B cell (primary cell): Measurements from ENCODE around the gene ZMIZ1. TPM values are rescaled to one million over a fixed set of nuclear protein-coding genes. Genes with fewer than 3 reads are reported as not detected.

Experiments
- ATAC-seq: fragments of 200-7000 bp; cut with Tn5 transposase; one replicate; pipeline ENCODE4 v1.10.0; 2021; ENCODE audit warnings: low read depth, mild to moderate bottlenecking, moderate number of reproducible peaks, moderate library complexity
- CTCF ChIA-PET: fragments of 350-600 bp; sonication (Branson Sonifier 250); formaldehyde crosslinking; loops from one replicate; lab custom pipeline; 2021; ENCODE audit warnings: antibody characterized with exemption, inconsistent platforms; lab: Charles Lee
- POLR2A ChIA-PET: fragments of 350-600 bp; sonication (Branson Sonifier 250); formaldehyde crosslinking; loops from one replicate; lab custom pipeline; 2021; ENCODE audit warnings: antibody characterized with exemption; lab: Charles Lee
- DNase-seq: peaks from one replicate; pipeline ENCODE4 v3.0.0; 2013
- H2AFZ ChIP-seq: 2 replicates; pipeline ENCODE4 v1.6.1; 2012; ENCODE audit warnings: mild to moderate bottlenecking, low read depth, low read length; ENCODE audit not compliant: insufficient read depth, poor library complexity, severe bottlenecking
- H3K27ac ChIP-seq, 2 donors: 1 replicate in 1 of 2; 2 replicates in 1 of 2; pipeline ENCODE4 v1.5.1; 2012 to 2013; ENCODE audit warnings: low read length in 2 of 2, mild to moderate bottlenecking in 2 of 2, moderate library complexity in 1 of 2
- H3K27me3 ChIP-seq, 4 experiments: fragments of 200-600 bp in 1 of 4; sonication (generic) in 1 of 4; replicated peaks in 1 of 4; 1 replicate in 2 of 4; 2 replicates in 2 of 4; pipeline versions ENCODE4 v1.6.1 to v1.7.0; 2013 to 2016; ENCODE audit warnings: low read length in 3 of 4, mild to moderate bottlenecking in 2 of 4, mixed read lengths in 1 of 4, moderate library complexity in 1 of 4; ENCODE audit not compliant: insufficient read depth in 4 of 4, control insufficient read depth in 3 of 4; ENCODE audit errors: control extremely low read depth in 1 of 4
- H3K36me3 ChIP-seq, 2 experiments: replicated peaks in 1 of 2; 1 replicate in 1 of 2; 2 replicates in 1 of 2; pipeline versions ENCODE4 v1.6.1 to v1.7.1; 2013; ENCODE audit warnings: low read length in 1 of 2; ENCODE audit not compliant: insufficient read depth in 2 of 2, control insufficient read depth in 1 of 2; ENCODE audit errors: control extremely low read depth in 1 of 2, extremely low read depth in 1 of 2
- H3K4me1 ChIP-seq, 2 donors: fragments of 200-600 bp in 1 of 2; sonication (generic) in 1 of 2; 1 replicate in 1 of 2; 2 replicates in 1 of 2; pipeline versions ENCODE4 v1.5.1 to v1.6.1; 2013 to 2017; ENCODE audit warnings: low read length in 2 of 2; ENCODE audit not compliant: control insufficient read depth in 2 of 2, insufficient read depth in 2 of 2
- H3K4me2 ChIP-seq: replicated peaks from 2 replicates; pipeline ENCODE3; 2012; ENCODE audit warnings: mild to moderate bottlenecking, low read depth, low read length; ENCODE audit not compliant: poor library complexity, severe bottlenecking
- H3K4me3 ChIP-seq, 5 experiments: fragments of 200-600 bp in 1 of 5; sonication (generic) in 1 of 5; 1 replicate in 3 of 5; 2 replicates in 2 of 5; pipeline versions ENCODE4 v1.5.1 to v1.7.0; 2011 to 2016; ENCODE audit warnings: low read length in 4 of 5, mild to moderate bottlenecking in 4 of 5, low read depth in 2 of 5, control low read depth in 1 of 5, moderate library complexity in 1 of 5; ENCODE audit not compliant: insufficient read depth in 1 of 5; ENCODE audit errors: control extremely low read depth in 1 of 5, extremely low read depth in 1 of 5
- H3K79me2 ChIP-seq: fragments of 200-600 bp; sonication (generic); one replicate; pipeline ENCODE4 v1.6.0; 2016; ENCODE audit warnings: low read length; ENCODE audit not compliant: control insufficient read depth, insufficient read depth
- H3K9ac ChIP-seq: fragments of 200-600 bp; sonication (generic); 2 replicates; pipeline ENCODE4 v1.6.1; 2017; ENCODE audit warnings: mild to moderate bottlenecking, low read length, moderate library complexity
- H3K9me3 ChIP-seq, 3 donors: one replicate each; pipeline versions ENCODE4 v1.6.1 to v1.7.1; 2013; ENCODE audit warnings: low read length in 2 of 3; ENCODE audit not compliant: control insufficient read depth in 2 of 3, insufficient read depth in 1 of 3; ENCODE audit errors: control extremely low read depth in 1 of 3
- H4K20me1 ChIP-seq: 2 replicates; pipeline ENCODE4 v1.6.0; 2012; ENCODE audit warnings: mild to moderate bottlenecking, low read length; ENCODE audit not compliant: insufficient read depth, control insufficient read depth, poor library complexity, severe bottlenecking
- H3K27ac Mint-ChIP-seq: one replicate; pipeline ENCODE4 v1.8.0; 2021; ENCODE audit warnings: mixed read lengths
- H3K27me3 Mint-ChIP-seq: one replicate; pipeline ENCODE4 v1.8.0; 2021; ENCODE audit warnings: mixed read lengths
- H3K4me1 Mint-ChIP-seq: one replicate; pipeline ENCODE4 v1.8.0; 2021; ENCODE audit warnings: mixed read lengths
- H3K4me3 Mint-ChIP-seq: one replicate; pipeline ENCODE4 v1.8.0; 2021; ENCODE audit warnings: mixed read lengths
- H3K9me3 Mint-ChIP-seq: one replicate; pipeline ENCODE4 v1.8.0; 2022; ENCODE audit warnings: mixed read lengths; ENCODE audit not compliant: insufficient read depth
- EZH2 ChIP-seq: IDR thresholded peaks from 2 replicates; pipeline ENCODE4 v1.6.1; 2012; ENCODE audit warnings: borderline replicate concordance, low read depth, mild to moderate bottlenecking, moderate library complexity, low read length; ENCODE audit not compliant: insufficient read depth, poor library complexity, severe bottlenecking
- WGBS: methylation state at CpG from one replicate; pipeline ENCODE4 v1.1.5; 2013; ENCODE audit warnings: missing lambda C conversion rate; ENCODE audit not compliant: insufficient coverage; 5-methylcytosine and 5-hydroxymethylcytosine counted together
- intact Hi-C: fragments of 100-400 bp; cut with micrococcal nuclease; formaldehyde crosslinking; loops from one replicate; pipeline ENCODE4 v1.10.0; 2022
- polyA plus RNA-seq: library from polyadenylated mRNA; depleted of rRNA; stranded (reverse); fragments of >200 nt; gene quantifications from 2 replicates; pipeline ENCODE4 v1.2.3, GENCODE V29; 2012
- total RNA-seq, 2 donors: library from RNA; stranded (reverse); fragments of 120-200 nt in 1 of 2; gene quantifications; 1 replicate in 1 of 2; 2 replicates in 1 of 2; pipeline versions ENCODE4 v1.2.3 to v1.2.4, GENCODE V29; 2013 to 2022
- TF ChIP-seq, protein P1 (sequence below): fragments of 200-600 bp; IDR thresholded peaks from one replicate; pipeline ENCODE4 v1.8.0; 2022; ENCODE audit warnings: antibody characterized with exemption, mild to moderate bottlenecking

ZMIZ1 gene
- total and polyA plus RNA-seq, 2 donors (not counting 1 experiment from before 2014, with no cell fraction given) = 14.3 to 64.9 TPM

DNA sequence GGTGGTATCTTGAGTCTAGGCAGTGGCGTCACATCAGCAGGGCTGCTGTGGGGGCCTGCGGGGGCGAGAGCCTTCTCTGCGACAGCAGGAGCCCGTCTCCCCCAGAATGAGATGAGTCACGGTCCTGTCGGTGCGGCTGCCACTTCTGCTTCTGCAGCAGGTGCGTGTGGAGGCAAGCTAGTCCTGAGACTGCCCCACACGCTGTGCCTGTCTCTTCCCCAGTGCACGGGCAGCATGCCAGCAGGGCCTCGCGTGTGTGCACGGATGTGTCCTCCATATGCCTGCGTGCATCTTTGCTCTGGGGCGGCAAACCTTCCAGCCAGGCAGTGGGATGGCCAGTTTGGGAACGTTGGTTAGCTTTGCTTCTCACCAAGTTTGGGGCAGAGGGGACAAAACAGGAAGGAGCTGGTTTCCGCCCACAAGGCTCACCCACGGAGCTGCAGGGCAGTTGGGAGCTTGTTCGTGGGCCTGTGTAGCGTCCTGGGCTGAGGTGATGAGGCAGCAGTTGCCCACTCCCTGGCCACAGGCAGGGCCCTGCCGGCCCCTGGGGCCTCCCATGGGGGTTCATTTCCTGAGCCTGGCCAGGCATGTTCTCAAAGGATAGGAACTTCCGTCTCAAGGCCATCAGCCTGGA lies 217.7 kb downstream of the ZMIZ1 start:
- H3K27me3 Mint-ChIP-seq = no peaks in the 10 kb centered on the region
- H3K27ac ChIP-seq = peak overlapping the region; percentile 80 to 88
- no peaks in the 10 kb centered on the region for H3K9me3 Mint-ChIP-seq
- DNase-seq (peak; percentile 93), ATAC-seq (peak; percentile 92)
- peak overlapping the region; percentile 84 for H3K4me3 Mint-ChIP-seq
- peak overlapping the region in 4 of 5 experiments; percentile 1 to 40 (median 23) for H3K4me3 ChIP-seq
- peaks cover 52 to 66% of the 10 kb centered on the region in 2 donors for H3K4me1 ChIP-seq
- H3K36me3 ChIP-seq = peaks cover 0 to 22% of the 10 kb centered on the region in 2 experiments
- peak overlapping the region; percentile 97 for H3K27ac Mint-ChIP-seq
- CTCF ChIA-PET = interaction anchor here (0.7 to 2.1 kb wide), 14 partner anchors 8 to 91 kb away, joined by 3 to 9 read pairs (median 4); no protein-coding TSS in a partner anchor
- under 1% methylated on average over 22 of the region's 23 CpGs for WGBS
- TF ChIP-seq EZH2 = no peak
- TF ChIP-seq, protein P1, sequence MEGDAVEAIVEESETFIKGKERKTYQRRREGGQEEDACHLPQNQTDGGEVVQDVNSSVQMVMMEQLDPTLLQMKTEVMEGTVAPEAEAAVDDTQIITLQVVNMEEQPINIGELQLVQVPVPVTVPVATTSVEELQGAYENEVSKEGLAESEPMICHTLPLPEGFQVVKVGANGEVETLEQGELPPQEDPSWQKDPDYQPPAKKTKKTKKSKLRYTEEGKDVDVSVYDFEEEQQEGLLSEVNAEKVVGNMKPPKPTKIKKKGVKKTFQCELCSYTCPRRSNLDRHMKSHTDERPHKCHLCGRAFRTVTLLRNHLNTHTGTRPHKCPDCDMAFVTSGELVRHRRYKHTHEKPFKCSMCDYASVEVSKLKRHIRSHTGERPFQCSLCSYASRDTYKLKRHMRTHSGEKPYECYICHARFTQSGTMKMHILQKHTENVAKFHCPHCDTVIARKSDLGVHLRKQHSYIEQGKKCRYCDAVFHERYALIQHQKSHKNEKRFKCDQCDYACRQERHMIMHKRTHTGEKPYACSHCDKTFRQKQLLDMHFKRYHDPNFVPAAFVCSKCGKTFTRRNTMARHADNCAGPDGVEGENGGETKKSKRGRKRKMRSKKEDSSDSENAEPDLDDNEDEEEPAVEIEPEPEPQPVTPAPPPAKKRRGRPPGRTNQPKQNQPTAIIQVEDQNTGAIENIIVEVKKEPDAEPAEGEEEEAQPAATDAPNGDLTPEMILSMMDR = no peak
- intact Hi-C loops = loop anchor here (1.0 to 10.0 kb wide), 9 partner anchors 20 to 1253 kb away; partner anchors contain the start of genes PPIF, RPS24 and ZCCHC24
- H3K4me1 Mint-ChIP-seq = peaks cover 79% of the 10 kb centered on the region
- no peaks in the 10 kb centered on the region for H4K20me1 ChIP-seq
- H2AFZ ChIP-seq = peak overlapping the region; percentile 53
- H3K79me2 ChIP-seq = peaks cover 54% of the 10 kb centered on the region
- H3K9me3 ChIP-seq = no peaks in the 10 kb centered on the region
- H3K4me2 ChIP-seq = peak overlapping the region; percentile 70
- H3K9ac ChIP-seq = peak overlapping the region; percentile 46
- no peaks in the 10 kb centered on the region for H3K27me3 ChIP-seq
- POLR2A ChIA-PET = interaction anchor here (0.7 to 2.1 kb wide), 8 partner anchors 21 to 59 kb away, joined by 4 to 16 read pairs (median 8); no protein-coding TSS in a partner anchor
